Aorta (tissue), 5 donors: ENCODE measurements around the gene ZBTB7C. TPM values are rescaled to one million over a fixed set of nuclear protein-coding genes. Genes with fewer than 3 reads are reported as not detected.
A peak's percentile ranks its signal among the peaks of the same experiment; 100 is the strongest.

Experiments used
- ATAC-seq: fragments of 200-7000 bp; cut with Tn5 transposase; one replicate; pipeline ENCODE4 v1.9.1; 2022; ENCODE audit warnings: moderate library complexity; ENCODE audit not compliant: low FRiP score
- DNase-seq, 2 donors: peaks; one replicate each; pipeline ENCODE4 v3.0.0-alpha.2; 2020
- H3K27ac ChIP-seq, 2 donors: one replicate each; pipeline ENCODE4 v1.5.1; 2013; ENCODE audit warnings: low read length in 2 of 2, mild to moderate bottlenecking in 2 of 2, moderate library complexity in 2 of 2, control low read depth in 1 of 2, inconsistent platforms in 1 of 2, low read depth in 1 of 2
- H3K27me3 ChIP-seq, 2 donors: one replicate each; pipeline ENCODE4 v1.6.1; 2013; ENCODE audit warnings: control low read depth in 1 of 2, low read length in 1 of 2, mild to moderate bottlenecking in 1 of 2, moderate library complexity in 1 of 2; ENCODE audit not compliant: insufficient read depth in 2 of 2, control insufficient read depth in 1 of 2
- H3K36me3 ChIP-seq, 2 donors: one replicate each; pipeline ENCODE4 v1.6.1; 2013; ENCODE audit warnings: control low read depth in 1 of 2, low read length in 1 of 2, mild to moderate bottlenecking in 1 of 2; ENCODE audit not compliant: insufficient read depth in 2 of 2, control insufficient read depth in 1 of 2
- H3K4me1 ChIP-seq, 2 donors: one replicate each; pipeline ENCODE4 v1.6.1; 2013; ENCODE audit warnings: low read length in 2 of 2, control low read depth in 1 of 2, mild to moderate bottlenecking in 1 of 2, moderate library complexity in 1 of 2; ENCODE audit not compliant: insufficient read depth in 2 of 2, control insufficient read depth in 1 of 2
- H3K4me3 ChIP-seq, 2 donors: one replicate each; pipeline ENCODE4 v1.5.1; 2013; ENCODE audit warnings: low read length in 2 of 2, control low read depth in 1 of 2, mild to moderate bottlenecking in 1 of 2
- H3K9me3 ChIP-seq: one replicate; pipeline ENCODE4 v1.6.1; 2013; ENCODE audit warnings: mild to moderate bottlenecking, low read length; ENCODE audit not compliant: control insufficient read depth
- WGBS, 2 donors: extraction: QIAGEN DNeasy Blood & Tissue Kit; methylation state at CpG; one replicate each; pipeline ENCODE4 v1.1.7; 2013; 5-methylcytosine and 5-hydroxymethylcytosine counted together
- intact Hi-C, 2 donors: fragments of 100-400 bp; cut with DNase I; formaldehyde crosslinking; loops; one replicate each; pipeline versions ENCODE4 v1.14.2 to v1.15.0; 2022
- polyA plus RNA-seq, 2 donors: library from polyadenylated mRNA; stranded (reverse); fragments of 200-250 nt; gene quantifications; one replicate each; pipeline ENCODE4 v1.2.3, GENCODE V29; 2013
- total RNA-seq, 2 donors: library from RNA; stranded (reverse); fragmentation: NEBNext Ultra II Directional; extraction: Animal tissue kit (Norgen Biotek cat#: 25700); gene quantifications; one replicate each; pipeline ENCODE4 v1.2.1, GENCODE V29; 2021
- donor health status: healthy with polysubstance abuse.
- donor health status: Bipolar disorder and iron deficiency.
- donor health status: DM: no; HTN: no; CAD: no.
- donor health status: DM: no; HTN: no; CAD: no.
- donor health status: DM: yes; HTN: yes; CAD: no.

The ZBTB7C gene
- total and polyA plus RNA-seq, 4 donors = 0.69 to 22.4 (median 10.0) TPM

- DNase-seq (no peak), ATAC-seq (no peak)
- no peak overlapping the region for H3K4me3 ChIP-seq
- H3K36me3 ChIP-seq = no peaks in the 10 kb centered on the region
- 88 to 94% methylated on average over 15 of the region's 15 CpGs for WGBS, 2 donors
- H3K27ac ChIP-seq = no peak overlapping the region
- no peaks in the 10 kb centered on the region for H3K4me1 ChIP-seq
- no peaks in the 10 kb centered on the region for H3K27me3 ChIP-seq
- no peaks in the 10 kb centered on the region for H3K9me3 ChIP-seq
- intact Hi-C loops = no loop called here
These were observed 335.8 kb downstream of the ZBTB7C start for GRCh38 chr18:48073211-48073930.

DNA sequence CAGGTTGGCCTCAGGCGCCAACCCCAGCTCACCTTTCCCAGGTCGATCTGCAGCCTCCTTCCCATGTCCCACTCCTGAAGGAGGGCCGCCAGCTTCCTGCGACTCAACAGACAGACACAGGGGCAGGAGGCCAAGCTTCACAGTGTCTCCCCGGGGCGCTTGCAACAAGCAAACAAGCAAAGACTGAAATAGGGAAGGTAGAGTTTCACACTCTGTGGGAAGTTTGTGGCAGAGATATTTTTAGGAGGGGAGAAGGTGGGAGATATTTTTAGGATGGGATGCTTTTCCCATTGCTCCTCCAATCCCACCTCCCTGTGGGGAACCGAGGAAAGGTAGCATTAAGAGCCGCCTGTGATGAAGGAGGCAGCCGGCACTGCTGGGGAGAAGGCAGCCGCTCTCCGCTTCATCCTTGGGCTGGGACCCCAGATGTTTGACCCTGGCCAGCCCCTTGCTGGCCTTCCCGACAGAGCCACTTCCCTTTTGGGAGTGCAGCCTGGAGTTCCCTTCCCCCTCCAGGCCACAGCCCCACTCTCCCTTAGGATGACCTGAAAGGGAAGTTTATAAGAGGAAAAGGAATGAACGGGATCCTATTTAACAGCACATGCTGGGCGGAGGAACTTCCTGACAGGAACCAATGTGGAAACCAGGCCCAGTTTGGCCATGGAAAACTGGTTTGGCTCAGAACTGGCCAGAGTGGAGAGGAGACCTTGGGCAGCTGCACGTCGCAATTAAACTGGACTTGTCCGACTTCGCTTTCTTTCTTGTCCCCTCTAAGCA lies 336.6 kb downstream of the ZBTB7C start:
- DNase-seq = no peak

GRCh38 chr18:48068916-48069445 lies 340.2 kb downstream of the ZBTB7C start:
- Histone ChIP-seq H3K4me3 (no peak overlapping the region), H3K4me1 (no peaks in the 10 kb centered on the region), H3K27ac (no peak overlapping the region), H3K27me3 (no peaks in the 10 kb centered on the region), H3K36me3 (no peaks in the 10 kb centered on the region), H3K9me3 (no peaks in the 10 kb centered on the region)
- DNase-seq = peak in 1 of 2 donors; percentile 40
- no peak for ATAC-seq
- intact Hi-C loops = no loop called here
- WGBS, 2 donors = 97 to 99% methylated on average over 11 of the region's 11 CpGs

More for the DNA sequence above, 336.6 kb downstream of the ZBTB7C start:
- Histone ChIP-seq H3K27me3 (no peaks in the 10 kb centered on the region), H3K9me3 (no peaks in the 10 kb centered on the region), H3K4me1 (no peaks in the 10 kb centered on the region), H3K4me3 (no peak overlapping the region), H3K36me3 (no peaks in the 10 kb centered on the region), H3K27ac (no peak overlapping the region)
- 76 to 80% methylated on average over 18 of the region's 18 CpGs for WGBS, 2 donors
- ATAC-seq = peak; percentile 5
- intact Hi-C loops = no loop called here

- Histone ChIP-seq H3K27ac (no peak overlapping the region), H3K36me3 (no peaks in the 10 kb centered on the region), H3K4me1 (no peaks in the 10 kb centered on the region), H3K27me3 (no peaks in the 10 kb centered on the region), H3K4me3 (no peak overlapping the region), H3K9me3 (no peaks in the 10 kb centered on the region)
- intact Hi-C loops = no loop called here
- DNase-seq (peak in 1 of 2 donors; percentile 43), ATAC-seq (no peak)
- 49 to 58% methylated on average over 4 of the region's 4 CpGs for WGBS, 2 donors
These were observed 342.9 kb downstream of the ZBTB7C start for GRCh38 chr18:48066225-48066652.

GRCh38 chr18:48065601-48065995 lies 343.6 kb downstream of the ZBTB7C start:
- ATAC-seq = no peak
- DNase-seq = peak in 1 of 2 donors; percentile 21
- no peaks in the 10 kb centered on the region for H3K27me3 ChIP-seq
- H3K9me3 ChIP-seq = no peaks in the 10 kb centered on the region
- WGBS, 2 donors = 84 to 94% methylated on average over 2 to 3 of the region's 3 CpGs
- intact Hi-C loops = no loop called here
- H3K27ac ChIP-seq = no peak overlapping the region
- no peaks in the 10 kb centered on the region for H3K4me1 ChIP-seq
- no peak overlapping the region for H3K4me3 ChIP-seq
- H3K36me3 ChIP-seq = no peaks in the 10 kb centered on the region

GRCh38 chr18:48064978-48065600 lies 344.1 kb downstream of the ZBTB7C start:
- Histone ChIP-seq H3K4me3 (no peak overlapping the region), H3K36me3 (no peaks in the 10 kb centered on the region), H3K27ac (no peak overlapping the region), H3K27me3 (no peaks in the 10 kb centered on the region), H3K4me1 (no peaks in the 10 kb centered on the region), H3K9me3 (no peaks in the 10 kb centered on the region)
- WGBS, 2 donors = 90 to 99% methylated on average over 10 of the region's 10 CpGs
- ATAC-seq (no peak), DNase-seq (peak in 1 of 2 donors; percentile 33)
- intact Hi-C loops = no loop called here

GRCh38 chr18:48061781-48062570 lies 347.2 kb downstream of the ZBTB7C start:
- Histone ChIP-seq H3K27ac (no peak overlapping the region), H3K9me3 (no peaks in the 10 kb centered on the region), H3K4me1 (no peaks in the 10 kb centered on the region), H3K4me3 (no peak overlapping the region), H3K27me3 (no peaks in the 10 kb centered on the region), H3K36me3 (no peaks in the 10 kb centered on the region)
- intact Hi-C loops = no loop called here
- DNase-seq (no peak), ATAC-seq (no peak)
- WGBS, 2 donors = 96 to 97% methylated on average over 7 of the region's 7 CpGs

DNA sequence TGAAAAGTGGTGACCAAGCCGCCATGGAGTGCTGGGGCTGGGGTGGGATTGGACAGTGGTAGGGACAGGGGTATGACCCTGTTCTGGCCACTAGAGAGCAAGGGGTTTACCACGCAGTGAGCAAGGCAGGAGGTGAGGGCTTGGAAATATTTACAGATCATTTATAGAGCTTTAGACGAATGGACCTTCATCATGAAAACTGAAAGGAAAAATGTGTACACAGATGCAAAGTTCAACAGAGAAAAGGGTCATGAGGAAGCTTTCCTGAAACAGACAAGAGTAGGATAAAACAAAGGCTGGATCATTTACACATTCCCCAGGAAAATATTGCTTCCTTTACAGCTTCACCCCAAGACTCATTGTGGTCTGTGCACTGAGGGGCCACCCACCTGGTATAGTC lies 348.2 kb downstream of the ZBTB7C start:
- H3K4me3 ChIP-seq = no peak overlapping the region
- no peak overlapping the region for H3K27ac ChIP-seq
- H3K9me3 ChIP-seq = no peaks in the 10 kb centered on the region
- 83 to 88% methylated on average over 3 of the region's 3 CpGs for WGBS, 2 donors
- peak in 1 of 2 donors; percentile 38 for DNase-seq
- no peaks in the 10 kb centered on the region for H3K4me1 ChIP-seq
- no peaks in the 10 kb centered on the region for H3K36me3 ChIP-seq
- no peaks in the 10 kb centered on the region for H3K27me3 ChIP-seq
- ATAC-seq = no peak
- intact Hi-C loops = no loop called here
